Parathyroid adenoma (tissue), 2 donors: ENCODE measurements around the gene APBB2.

Experiments
- H2AFZ ChIP-seq: fragments of 300-600 bp; sonication (generic); one replicate; pipeline ENCODE4 v1.7.0; 2017; ENCODE audit warnings: antibody characterized with exemption, mild to moderate bottlenecking
- H3K27ac ChIP-seq: fragments of 300-600 bp; sonication (generic); one replicate; pipeline ENCODE4 v1.7.0; 2017
- H3K27me3 ChIP-seq: fragments of 300-600 bp; sonication (generic); one replicate; pipeline ENCODE4 v1.7.0; 2017; ENCODE audit warnings: low read length; ENCODE audit not compliant: control insufficient read depth, insufficient read depth
- H3K36me3 ChIP-seq: fragments of 300-600 bp; sonication (generic); one replicate; pipeline ENCODE4 v1.7.0; 2017; ENCODE audit warnings: low read length; ENCODE audit not compliant: control insufficient read depth, insufficient read depth
- H3K4me1 ChIP-seq: fragments of 300-600 bp; sonication (generic); one replicate; pipeline ENCODE4 v1.7.0; 2017; ENCODE audit warnings: control low read depth
- H3K4me2 ChIP-seq: fragments of 300-600 bp; sonication (generic); one replicate; pipeline ENCODE4 v1.7.0; 2017; ENCODE audit warnings: low read length
- H3K4me3 ChIP-seq: fragments of 300-600 bp; sonication (generic); one replicate; pipeline ENCODE4 v1.7.0; 2017; ENCODE audit warnings: low read depth, low read length
- H3K79me2 ChIP-seq: fragments of 300-600 bp; sonication (generic); one replicate; pipeline ENCODE4 v1.7.0; 2017; ENCODE audit warnings: control low read depth
- H3K9ac ChIP-seq: fragments of 300-600 bp; sonication (generic); one replicate; pipeline ENCODE4 v1.7.0; 2017; ENCODE audit warnings: mild to moderate bottlenecking
- H3K9me3 ChIP-seq: fragments of 300-600 bp; sonication (generic); one replicate; pipeline ENCODE4 v1.7.0; 2017; ENCODE audit warnings: low read length; ENCODE audit not compliant: control insufficient read depth
- TF ChIP-seq, protein P1 (sequence below): fragments of 300-600 bp; sonication (generic); IDR thresholded peaks from one replicate; pipeline ENCODE4 v1.7.0; 2017; ENCODE audit warnings: antibody characterized with exemption, mild to moderate bottlenecking
- donor health status: primary hyperparathyroidism.

The APBB2 gene

DNA sequence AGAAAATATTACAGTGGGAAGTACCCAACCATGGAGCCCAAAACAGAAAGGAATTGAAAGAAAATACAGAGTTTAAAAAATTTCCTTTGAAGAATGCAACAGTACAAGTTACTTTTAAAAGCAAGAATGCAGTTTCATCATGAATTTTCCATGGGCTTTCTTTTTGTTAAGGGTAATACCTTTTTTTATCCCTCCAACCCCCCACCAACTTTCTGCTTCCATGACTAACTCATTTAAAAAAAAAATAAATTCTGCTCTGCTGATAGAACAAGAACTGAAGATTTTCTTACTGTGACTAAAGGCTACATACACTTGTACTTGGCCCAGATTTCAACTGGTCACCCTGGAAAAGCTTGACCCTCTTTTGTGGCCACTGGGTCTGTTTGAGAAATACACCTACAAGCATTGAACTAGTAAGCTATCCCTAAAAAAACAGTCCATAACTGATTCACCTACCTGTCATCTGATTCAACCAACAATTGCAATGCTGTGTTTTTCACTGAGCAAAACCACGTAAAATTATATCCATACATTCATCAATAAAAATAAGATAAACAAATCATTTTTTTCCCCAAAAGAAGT, 250.4 kb downstream of the APBB2 start:
- Histone ChIP-seq H3K79me2 (no peaks in the 10 kb centered on the region), H3K4me2 (no peak overlapping the region), H3K9ac (no peak overlapping the region), H3K9me3 (no peaks in the 10 kb centered on the region), H3K27me3 (no peaks in the 10 kb centered on the region), H3K4me1 (no peaks in the 10 kb centered on the region), H2AFZ (no peak overlapping the region), H3K4me3 (no peak overlapping the region), H3K36me3 (no peaks in the 10 kb centered on the region), H3K27ac (no peak overlapping the region)
- TF ChIP-seq, protein P1, sequence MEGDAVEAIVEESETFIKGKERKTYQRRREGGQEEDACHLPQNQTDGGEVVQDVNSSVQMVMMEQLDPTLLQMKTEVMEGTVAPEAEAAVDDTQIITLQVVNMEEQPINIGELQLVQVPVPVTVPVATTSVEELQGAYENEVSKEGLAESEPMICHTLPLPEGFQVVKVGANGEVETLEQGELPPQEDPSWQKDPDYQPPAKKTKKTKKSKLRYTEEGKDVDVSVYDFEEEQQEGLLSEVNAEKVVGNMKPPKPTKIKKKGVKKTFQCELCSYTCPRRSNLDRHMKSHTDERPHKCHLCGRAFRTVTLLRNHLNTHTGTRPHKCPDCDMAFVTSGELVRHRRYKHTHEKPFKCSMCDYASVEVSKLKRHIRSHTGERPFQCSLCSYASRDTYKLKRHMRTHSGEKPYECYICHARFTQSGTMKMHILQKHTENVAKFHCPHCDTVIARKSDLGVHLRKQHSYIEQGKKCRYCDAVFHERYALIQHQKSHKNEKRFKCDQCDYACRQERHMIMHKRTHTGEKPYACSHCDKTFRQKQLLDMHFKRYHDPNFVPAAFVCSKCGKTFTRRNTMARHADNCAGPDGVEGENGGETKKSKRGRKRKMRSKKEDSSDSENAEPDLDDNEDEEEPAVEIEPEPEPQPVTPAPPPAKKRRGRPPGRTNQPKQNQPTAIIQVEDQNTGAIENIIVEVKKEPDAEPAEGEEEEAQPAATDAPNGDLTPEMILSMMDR = no peak

DNA sequence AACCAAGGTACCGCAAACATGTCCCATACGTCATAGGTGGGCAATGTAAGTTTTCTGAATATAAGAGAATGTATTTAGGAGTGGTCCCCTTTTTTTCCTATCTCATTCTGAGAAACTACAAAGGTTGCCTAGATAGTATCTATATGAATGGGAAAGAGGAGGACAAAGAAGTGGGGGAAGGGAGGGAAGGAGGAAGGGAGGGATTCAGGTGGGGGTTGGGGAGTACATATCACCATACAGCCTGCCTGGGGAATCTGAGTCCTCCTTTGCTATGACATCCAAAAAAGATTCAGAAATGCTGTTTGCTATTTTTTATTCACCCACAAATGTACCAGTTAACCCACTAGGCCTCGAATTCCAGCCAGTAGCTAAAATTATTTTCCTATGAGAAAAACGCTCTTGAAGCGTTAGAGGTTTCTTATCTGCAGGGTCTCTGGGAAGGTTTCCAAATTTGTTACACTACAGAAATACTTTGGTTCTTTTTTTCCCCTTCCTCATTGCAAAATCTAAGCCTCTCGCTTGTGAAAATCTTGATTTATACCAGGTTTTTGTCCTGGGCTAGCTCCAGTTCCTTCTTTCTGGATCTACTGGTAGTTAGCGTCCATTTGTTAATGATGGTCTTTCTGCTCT, 251.7 kb downstream of the APBB2 start:
- no peak overlapping the region for H3K27ac ChIP-seq
- H3K4me1 ChIP-seq = no peaks in the 10 kb centered on the region
- H3K9me3 ChIP-seq = no peaks in the 10 kb centered on the region
- H3K4me2 ChIP-seq = no peak overlapping the region
- H3K9ac ChIP-seq = no peak overlapping the region
- TF ChIP-seq, protein P1 = no peak
- no peaks in the 10 kb centered on the region for H3K36me3 ChIP-seq
- no peaks in the 10 kb centered on the region for H3K27me3 ChIP-seq
- no peak overlapping the region for H3K4me3 ChIP-seq
- no peaks in the 10 kb centered on the region for H3K79me2 ChIP-seq
- H2AFZ ChIP-seq = no peak overlapping the region

DNA sequence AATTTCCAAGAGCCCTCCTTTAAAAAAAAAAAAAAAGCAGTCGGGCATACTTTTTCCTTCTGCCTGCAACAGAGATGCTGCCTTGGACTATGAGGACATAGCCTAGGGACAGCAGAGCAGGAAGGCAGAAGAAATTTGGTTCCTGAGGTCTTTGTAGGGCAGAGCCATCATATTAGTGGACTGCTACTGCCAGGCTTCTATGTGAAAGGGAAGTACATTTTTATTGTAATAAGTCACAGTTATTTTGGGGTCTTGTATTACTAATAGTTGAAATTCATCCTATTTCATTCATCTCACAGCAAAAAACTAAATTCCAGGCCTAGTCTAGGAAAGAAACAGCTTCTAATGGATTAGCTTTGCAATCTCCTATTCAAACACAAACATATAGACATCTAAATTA, 253.4 kb downstream of the APBB2 start:
- TF ChIP-seq, protein P1 = no peak
- Histone ChIP-seq H3K4me2 (no peak overlapping the region), H2AFZ (no peak overlapping the region), H3K4me3 (no peak overlapping the region), H3K36me3 (no peaks in the 10 kb centered on the region), H3K79me2 (no peaks in the 10 kb centered on the region), H3K9me3 (no peaks in the 10 kb centered on the region), H3K27ac (no peak overlapping the region), H3K27me3 (no peaks in the 10 kb centered on the region), H3K4me1 (no peaks in the 10 kb centered on the region), H3K9ac (no peak overlapping the region)

DNA sequence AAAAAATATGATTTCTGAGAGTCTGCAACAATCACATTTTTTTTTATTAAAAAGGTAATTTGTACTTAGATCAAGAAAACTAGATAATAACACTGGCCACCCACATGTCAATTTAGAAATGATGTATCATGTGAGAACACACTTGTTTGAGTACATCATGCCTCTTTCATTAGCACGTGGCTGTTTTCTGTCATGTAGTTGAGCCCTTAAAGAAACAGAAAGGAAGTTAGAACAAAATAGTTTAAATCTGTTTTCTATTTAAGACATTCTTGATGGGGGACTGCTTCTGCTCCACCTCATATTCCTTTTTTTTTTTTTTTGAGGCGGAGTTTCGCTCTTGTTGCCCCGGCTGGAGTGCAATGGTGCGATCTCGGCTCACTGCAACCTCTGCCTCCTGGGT, 257.1 kb downstream of the APBB2 start:
- no peak overlapping the region for H3K4me2 ChIP-seq
- H3K36me3 ChIP-seq = no peaks in the 10 kb centered on the region
- H2AFZ ChIP-seq = no peak overlapping the region
- H3K4me3 ChIP-seq = no peak overlapping the region
- no peak overlapping the region for H3K9ac ChIP-seq
- H3K4me1 ChIP-seq = no peaks in the 10 kb centered on the region
- H3K27me3 ChIP-seq = no peaks in the 10 kb centered on the region
- H3K9me3 ChIP-seq = no peaks in the 10 kb centered on the region
- H3K27ac ChIP-seq = no peak overlapping the region
- H3K79me2 ChIP-seq = no peaks in the 10 kb centered on the region
- TF ChIP-seq, protein P1 = no peak

DNA sequence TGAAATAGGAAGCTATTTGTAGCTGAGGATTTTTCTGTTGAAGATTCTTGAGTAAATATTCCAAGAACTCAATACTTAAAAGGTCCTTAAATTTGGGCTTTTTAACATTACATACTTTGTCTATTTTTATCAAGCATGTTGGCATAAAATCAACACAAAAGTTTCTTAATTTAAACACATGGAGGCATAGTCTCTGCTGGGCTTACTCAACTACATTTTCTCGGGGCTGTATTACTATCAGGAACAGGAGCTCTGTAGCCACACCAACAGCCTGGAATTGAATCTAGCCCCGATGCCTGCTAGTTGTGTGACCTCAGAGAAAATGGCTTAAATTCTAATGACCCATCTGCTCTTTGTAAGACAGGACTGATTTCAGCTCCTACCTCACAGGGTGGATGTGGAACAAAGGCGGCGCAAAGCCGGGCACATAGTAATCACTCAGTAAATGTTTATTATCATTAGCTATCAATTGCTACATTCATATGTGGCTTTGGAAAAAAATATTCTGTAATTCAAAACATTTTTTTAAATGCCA, 257.6 kb downstream of the APBB2 start:
- no peak overlapping the region for H3K27ac ChIP-seq

More for the DNA sequence above, 257.6 kb downstream of the APBB2 start:
- Histone ChIP-seq H3K4me2 (no peak overlapping the region), H3K9me3 (no peaks in the 10 kb centered on the region), H3K27me3 (no peaks in the 10 kb centered on the region), H3K4me1 (no peaks in the 10 kb centered on the region), H2AFZ (no peak overlapping the region), H3K9ac (no peak overlapping the region), H3K4me3 (no peak overlapping the region), H3K79me2 (no peaks in the 10 kb centered on the region), H3K36me3 (no peaks in the 10 kb centered on the region)
- TF ChIP-seq, protein P1 = no peak
